Effector memory CD4-positive, alpha-beta T cell (primary cell): Measurements from ENCODE around the gene DENND1A.

ENCODE experiments used
- DNase-seq, 3 donors: peaks; one replicate each; pipeline ENCODE4 v3.0.0-alpha.2; 2020
- H3K27ac ChIP-seq: 2 replicates; pipeline ENCODE4 v1.7.0; 2013; ENCODE audit warnings: mild to moderate bottlenecking, low read length, moderate library complexity; ENCODE audit not compliant: insufficient read depth, poor library complexity, severe bottlenecking
- H3K27me3 ChIP-seq: replicated peaks from 2 replicates; pipeline ENCODE4 v1.7.0; 2013; ENCODE audit warnings: mild to moderate bottlenecking, low read length; ENCODE audit not compliant: insufficient read depth, control insufficient read depth, poor library complexity, severe bottlenecking
- H3K36me3 ChIP-seq: 2 replicates; pipeline ENCODE4 v1.7.0; 2013; ENCODE audit warnings: mild to moderate bottlenecking, low read length, moderate library complexity; ENCODE audit not compliant: control insufficient read depth, insufficient read depth
- H3K4me1 ChIP-seq: 2 replicates; pipeline ENCODE4 v1.7.0; 2013; ENCODE audit warnings: low read length, mild to moderate bottlenecking; ENCODE audit not compliant: control insufficient read depth, insufficient read depth, poor library complexity, severe bottlenecking
- H3K4me3 ChIP-seq: 2 replicates; pipeline ENCODE4 v1.7.0; 2013; ENCODE audit warnings: low read length, low read depth, mild to moderate bottlenecking; ENCODE audit not compliant: insufficient read depth, poor library complexity, severe bottlenecking
- H3K9me3 ChIP-seq: 2 replicates; pipeline ENCODE4 v1.7.0; 2013; ENCODE audit warnings: mild to moderate bottlenecking, low read length, moderate library complexity; ENCODE audit not compliant: control insufficient read depth

Gene DENND1A

DNA sequence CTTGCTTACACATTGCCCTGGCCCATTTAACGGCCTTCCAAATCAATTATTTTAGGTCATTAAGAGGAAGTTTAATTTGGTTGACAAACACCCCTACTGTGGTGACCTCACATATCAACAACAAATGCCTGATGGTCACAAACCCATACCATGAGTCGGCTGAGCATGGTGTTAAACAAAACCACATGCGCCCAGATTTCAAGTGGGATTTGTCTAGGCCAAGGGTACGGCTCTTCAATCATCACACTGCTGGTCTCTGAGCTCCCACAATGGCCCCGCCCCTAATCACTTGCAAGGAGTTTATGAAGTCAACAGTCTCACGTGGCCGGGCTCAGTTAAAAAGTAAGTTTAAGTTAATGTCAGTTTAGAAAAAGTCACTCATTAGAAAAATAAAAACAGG lies 330.1 kb downstream of the DENND1A start:
- no peak overlapping the region for H3K27ac ChIP-seq
- no peaks in the 10 kb centered on the region for H3K9me3 ChIP-seq
- peaks cover 4% of the 10 kb centered on the region for H3K36me3 ChIP-seq

DNA sequence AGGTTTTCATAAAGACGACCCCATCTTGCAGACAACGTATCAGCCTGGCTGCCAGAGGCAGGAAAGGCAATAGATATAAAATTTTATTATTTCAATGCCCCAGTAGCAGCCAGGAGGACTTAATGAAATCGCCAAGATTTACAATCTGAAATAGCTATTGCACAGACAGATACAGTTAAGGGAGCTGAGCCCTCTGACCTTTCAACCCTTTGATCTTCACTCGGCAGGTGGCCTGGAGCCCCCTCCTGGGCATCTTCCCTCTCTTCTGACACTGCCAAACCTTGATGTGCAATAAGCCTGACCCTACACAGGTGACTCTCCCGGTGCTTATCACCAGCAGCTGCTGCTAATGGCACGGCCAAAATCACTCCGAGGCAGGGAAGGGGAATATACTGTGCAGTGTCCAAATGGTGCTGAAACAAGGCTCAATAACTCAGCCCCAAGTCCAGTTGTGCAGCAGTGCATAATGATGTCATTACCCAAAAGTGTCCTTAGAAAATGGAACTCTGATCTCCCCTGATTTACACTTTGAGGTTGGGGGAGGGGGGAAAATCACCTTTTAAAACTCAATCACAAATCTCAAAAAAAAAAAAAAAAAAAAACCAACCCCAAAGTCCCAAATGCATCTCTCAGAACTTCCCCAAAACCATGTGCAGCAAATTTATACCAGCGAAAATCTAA lies 331.9 kb downstream of the DENND1A start:
- Histone ChIP-seq H3K27ac (no peak overlapping the region), H3K9me3 (no peaks in the 10 kb centered on the region)
- no peak for DNase-seq

More for the DNA sequence above, 330.1 kb downstream of the DENND1A start:
- Histone ChIP-seq H3K27me3 (no peaks in the 10 kb centered on the region), H3K4me1 (no peaks in the 10 kb centered on the region), H3K4me3 (no peak overlapping the region)
- DNase-seq = no peak

DNA sequence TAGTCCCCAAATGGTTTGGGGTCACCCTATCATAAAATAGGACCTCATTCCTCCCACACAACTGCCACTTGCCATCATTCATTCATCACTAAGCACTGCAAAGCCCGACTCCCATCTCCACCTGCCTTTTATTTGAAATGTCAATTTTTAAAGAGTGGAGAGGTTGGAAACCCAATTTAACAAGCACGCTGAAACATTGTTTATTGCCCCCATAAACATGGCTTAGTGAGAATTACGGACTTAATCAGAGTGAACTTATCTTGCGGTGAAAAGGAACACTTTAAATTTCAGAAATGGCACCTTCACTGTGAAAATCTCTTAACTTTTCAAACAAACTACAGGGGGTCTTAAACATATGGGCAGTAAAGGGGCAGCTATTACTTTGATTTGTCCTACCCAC lies 332.9 kb downstream of the DENND1A start:
- DNase-seq = no peak
- Histone ChIP-seq H3K36me3 (no peaks in the 10 kb centered on the region), H3K4me3 (no peak overlapping the region), H3K27ac (no peak overlapping the region), H3K4me1 (no peaks in the 10 kb centered on the region), H3K9me3 (no peaks in the 10 kb centered on the region), H3K27me3 (no peaks in the 10 kb centered on the region)

More for the DNA sequence above, 331.9 kb downstream of the DENND1A start:
- H3K4me1 ChIP-seq = no peaks in the 10 kb centered on the region
- no peak overlapping the region for H3K4me3 ChIP-seq
- H3K27me3 ChIP-seq = no peaks in the 10 kb centered on the region
- no peaks in the 10 kb centered on the region for H3K36me3 ChIP-seq

DNA sequence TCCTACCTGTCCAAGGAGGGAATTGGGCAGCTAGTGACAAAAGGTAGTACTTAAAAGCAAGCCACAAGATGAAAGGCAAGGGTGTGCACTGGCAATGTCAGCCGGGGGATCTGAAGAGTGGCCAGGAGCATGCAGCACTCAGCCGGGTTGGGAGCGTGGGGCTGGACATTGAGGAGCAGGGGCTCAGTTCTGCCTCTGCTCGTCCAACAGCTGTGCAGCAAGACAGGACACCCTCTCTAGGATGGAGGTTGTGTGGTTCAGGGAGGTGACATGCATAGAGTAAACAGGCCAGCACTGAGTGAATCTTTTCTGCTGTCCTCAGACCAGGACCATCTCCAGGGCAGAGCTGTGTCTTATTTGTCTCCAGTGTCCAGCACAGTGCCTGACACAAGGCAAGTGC lies 338.6 kb downstream of the DENND1A start:
- H3K9me3 ChIP-seq = no peaks in the 10 kb centered on the region
- peaks cover 1% of the 10 kb centered on the region for H3K36me3 ChIP-seq
- DNase-seq = no peak
- no peak overlapping the region for H3K27ac ChIP-seq
- H3K4me3 ChIP-seq = no peak overlapping the region
- H3K27me3 ChIP-seq = no peaks in the 10 kb centered on the region
- H3K4me1 ChIP-seq = no peaks in the 10 kb centered on the region

DNA sequence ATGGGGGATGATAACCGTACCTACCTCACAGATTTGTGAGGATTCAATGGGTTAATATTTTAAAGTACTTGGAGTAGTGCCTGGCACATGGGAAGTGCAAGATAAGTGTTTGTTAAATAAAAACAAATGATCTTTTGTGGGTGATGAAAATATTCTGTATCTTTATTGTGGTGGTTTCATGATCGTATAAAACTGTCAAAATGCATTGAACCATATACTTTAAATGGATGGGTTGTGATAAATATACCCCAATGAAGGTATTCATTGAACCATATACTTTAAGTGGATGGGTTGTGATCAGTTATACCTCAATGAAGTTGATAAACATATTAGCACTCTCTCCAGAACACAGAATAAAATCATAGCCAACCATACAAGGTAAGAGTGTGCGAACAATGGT lies 339.4 kb downstream of the DENND1A start:
- Histone ChIP-seq H3K9me3 (no peaks in the 10 kb centered on the region), H3K4me3 (no peak overlapping the region), H3K36me3 (peaks cover 3% of the 10 kb centered on the region), H3K4me1 (no peaks in the 10 kb centered on the region), H3K27me3 (no peaks in the 10 kb centered on the region), H3K27ac (no peak overlapping the region)
- DNase-seq = no peak

DNA sequence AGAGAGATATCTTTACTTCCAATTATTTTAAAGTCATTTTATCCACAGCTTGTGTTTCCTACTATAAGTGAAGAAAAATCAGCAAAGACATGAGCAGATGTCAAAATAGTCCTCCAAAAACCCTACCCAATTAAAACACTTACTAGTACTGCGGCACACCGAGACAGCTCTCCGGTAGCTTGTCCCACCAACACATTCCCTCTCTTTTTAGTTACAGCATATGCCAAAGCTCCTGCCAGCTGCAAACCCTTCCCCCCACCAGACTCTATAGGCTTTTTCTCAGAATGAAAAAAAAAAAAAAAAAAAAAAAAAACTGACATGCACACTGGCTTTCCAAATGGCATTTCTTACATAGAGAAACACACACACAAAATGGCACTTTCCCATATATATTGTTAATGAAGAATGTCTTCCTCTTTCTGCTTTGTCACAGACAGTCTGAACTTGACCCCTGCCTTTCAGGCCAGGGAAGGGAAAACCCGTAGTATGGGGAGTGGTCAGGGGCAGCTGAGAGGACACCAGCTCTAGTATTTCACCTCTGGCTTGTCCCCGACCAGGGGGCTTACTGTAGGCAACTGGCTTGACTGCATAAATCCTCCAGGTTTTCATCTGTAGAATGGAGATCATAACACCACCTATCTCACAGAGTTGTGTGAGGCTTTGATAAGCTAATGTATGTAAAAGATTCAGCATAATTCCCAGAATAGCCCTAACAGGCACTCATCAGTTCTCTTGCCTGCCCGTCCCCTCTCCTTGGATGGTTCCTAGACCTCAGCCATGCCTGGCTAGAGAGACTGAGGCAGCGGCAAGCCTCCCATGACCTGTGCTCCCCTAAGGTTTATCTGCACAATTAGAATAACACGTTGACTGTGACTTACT lies 340.3 kb downstream of the DENND1A start:
- no peaks in the 10 kb centered on the region for H3K27me3 ChIP-seq
- peaks cover 3% of the 10 kb centered on the region for H3K36me3 ChIP-seq

DNA sequence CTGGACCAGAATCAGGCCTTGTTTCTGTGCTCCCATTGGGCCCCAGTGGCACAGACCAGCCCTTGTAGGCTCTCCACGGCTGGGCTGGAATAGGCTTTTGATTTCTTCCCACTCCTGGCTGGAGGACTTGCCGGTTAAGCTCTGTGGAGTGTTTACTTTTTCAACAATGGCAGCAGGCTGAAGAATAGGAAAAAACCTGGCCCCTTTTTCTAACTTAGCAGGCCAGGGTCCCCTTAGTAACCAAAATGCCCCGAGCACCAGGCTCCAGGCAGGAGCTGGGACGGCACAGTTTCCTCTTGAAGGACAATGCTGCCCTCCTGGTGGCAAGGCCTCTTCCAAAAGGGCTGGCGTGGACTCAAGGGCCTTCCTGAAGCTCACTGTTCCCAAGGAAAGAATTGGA lies 343.7 kb downstream of the DENND1A start:
- Histone ChIP-seq H3K9me3 (no peaks in the 10 kb centered on the region), H3K4me3 (no peak overlapping the region), H3K36me3 (peaks cover 7% of the 10 kb centered on the region), H3K27ac (no peak overlapping the region), H3K27me3 (no peaks in the 10 kb centered on the region), H3K4me1 (no peaks in the 10 kb centered on the region)
- no peak for DNase-seq

More for the DNA sequence above, 340.3 kb downstream of the DENND1A start:
- Histone ChIP-seq H3K9me3 (no peaks in the 10 kb centered on the region), H3K27ac (no peak overlapping the region), H3K4me1 (no peaks in the 10 kb centered on the region), H3K4me3 (no peak overlapping the region)
- no peak for DNase-seq

DNA sequence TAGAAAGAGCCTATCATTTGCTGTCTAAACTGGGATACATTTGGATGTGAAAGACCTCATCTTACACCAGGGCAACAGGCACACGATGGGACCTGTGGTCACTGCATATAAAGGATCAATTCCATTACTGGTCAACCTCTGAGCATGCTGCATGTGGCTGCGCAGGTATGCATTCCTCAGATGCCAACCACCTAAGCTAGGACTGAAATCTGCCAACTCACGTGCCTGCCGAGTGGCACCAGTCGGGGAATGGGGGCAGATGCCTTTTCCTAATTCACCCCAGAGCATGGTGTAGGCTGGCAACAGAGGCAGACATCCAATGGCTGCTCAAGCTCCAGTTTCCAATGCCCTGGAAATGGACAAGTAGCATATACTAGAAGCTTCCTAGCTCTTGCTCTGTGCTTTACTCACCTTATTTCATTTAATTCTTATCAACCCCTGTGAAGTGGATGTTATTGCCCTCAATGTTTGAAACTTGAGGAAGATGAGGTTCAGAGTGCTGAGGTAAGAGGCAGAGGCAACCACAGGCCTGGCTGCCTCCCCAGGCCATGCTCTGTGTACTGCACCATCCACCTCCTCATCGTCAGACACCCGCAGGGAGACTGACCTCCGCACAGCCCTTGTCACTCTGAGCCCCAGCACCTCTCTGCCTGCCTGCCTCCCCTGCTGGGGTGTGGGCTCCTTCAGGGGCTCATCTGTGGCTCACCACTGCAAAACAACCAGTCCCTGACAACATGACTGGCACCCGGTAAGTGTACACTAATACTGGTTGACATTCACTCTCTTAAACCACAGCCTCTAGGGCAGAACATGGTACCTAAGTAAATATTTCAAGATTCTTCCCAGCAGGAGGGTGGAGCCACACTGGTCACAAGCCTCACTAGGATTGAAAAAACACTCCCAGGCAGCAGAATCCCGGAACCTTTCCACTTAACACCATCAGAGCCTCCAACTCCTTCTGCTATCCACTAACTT lies 345.4 kb downstream of the DENND1A start:
- Histone ChIP-seq H3K27me3 (no peaks in the 10 kb centered on the region), H3K4me3 (no peak overlapping the region), H3K27ac (no peak overlapping the region), H3K4me1 (no peaks in the 10 kb centered on the region), H3K36me3 (peaks cover 12% of the 10 kb centered on the region), H3K9me3 (no peaks in the 10 kb centered on the region)
- DNase-seq = no peak

DNA sequence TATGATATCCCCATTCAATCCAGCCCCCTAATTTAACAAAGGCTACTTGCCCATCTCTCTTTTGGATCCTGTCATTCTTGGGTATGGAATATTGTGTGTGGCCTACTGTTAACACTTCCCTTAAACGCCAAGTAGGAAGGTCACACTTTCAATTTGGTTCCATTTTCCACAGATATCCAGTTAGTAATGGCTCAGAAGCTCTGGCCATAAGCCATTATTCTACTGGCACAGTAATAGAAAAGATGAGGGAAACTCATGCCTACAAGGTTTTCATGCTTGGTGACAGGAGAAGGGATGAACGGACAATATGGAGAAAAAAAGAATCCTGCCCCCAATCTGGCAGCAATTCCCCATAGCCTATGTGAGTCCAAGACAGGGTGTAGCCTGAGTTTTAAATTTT lies 346.3 kb downstream of the DENND1A start:
- peaks cover 12% of the 10 kb centered on the region for H3K36me3 ChIP-seq
- H3K27me3 ChIP-seq = no peaks in the 10 kb centered on the region
- no peaks in the 10 kb centered on the region for H3K9me3 ChIP-seq
- H3K27ac ChIP-seq = no peak overlapping the region
- DNase-seq = no peak
- no peak overlapping the region for H3K4me3 ChIP-seq
- H3K4me1 ChIP-seq = no peaks in the 10 kb centered on the region
